GM23248 (cell line): ENCODE results near the gene FSCN2.

Experiments used
- EZH2 ChIP-seq: fragments of 200-600 bp; sonication (generic); IDR thresholded peaks from 2 replicates; pipeline ENCODE4 v1.6.1; 2018; ENCODE audit warnings: antibody characterized with exemption, mild to moderate bottlenecking; ENCODE audit not compliant: insufficient read depth, poor library complexity, severe bottlenecking
- EZH2phosphoT487 ChIP-seq: fragments of 200-600 bp; sonication (generic); IDR thresholded peaks from 2 replicates; pipeline ENCODE4 v1.6.1; 2018; ENCODE audit warnings: antibody characterized with exemption, moderate library complexity, mild to moderate bottlenecking, low read depth; ENCODE audit not compliant: insufficient read depth

- TF ChIP-seq EZH2 (no peak), EZH2phosphoT487 (no peak)
Measured at GRCh38 chr17:81537856-81538555, 9.8 kb downstream of the FSCN2 start.
